K562 (cell line): ENCODE data around the gene LYPD4. TPM values are rescaled to one million over a fixed set of nuclear protein-coding genes. Genes with fewer than 3 reads are reported as not detected.

Experiments used
- CBFA2T3 ChIP-seq: fragments of 450-650 bp; IDR thresholded peaks from 2 replicates; pipeline ENCODE4 v1.6.1; 2017
- CHD4 ChIP-seq: fragments of 200-600 bp; sonication (generic); IDR thresholded peaks from 3 replicates; pipeline ENCODE4 v1.6.1; 2012; ENCODE audit warnings: low read depth, mild to moderate bottlenecking, mixed read lengths, low read length, inconsistent platforms; ENCODE audit not compliant: insufficient read depth, insufficient replicate concordance, poor library complexity, severe bottlenecking
- ERF ChIP-seq: fragments of 450-650 bp; formaldehyde crosslinking; IDR thresholded peaks from 2 replicates; pipeline ENCODE4 v1.4.0; 2020; ENCODE audit warnings: mild to moderate bottlenecking, mixed read lengths
- GABPA ChIP-seq: fragments of 200-800 bp; sonication (Bioruptor generic); conservative IDR thresholded peaks from 2 replicates; pipeline ENCODE4 v1.6.1; 2016; ENCODE audit warnings: low read depth, missing genetic modification characterization, missing compliant biosample characterization
- HDAC1 ChIP-seq, 2 experiments: fragments of 450-650 bp; IDR thresholded peaks; 2 replicates each; pipeline ENCODE4 v1.6.1; 2016 to 2017; ENCODE audit warnings: inconsistent platforms in 1 of 2, mild to moderate bottlenecking in 1 of 2, moderate library complexity in 1 of 2
- HMG20A ChIP-seq: fragments of 450-650 bp; formaldehyde crosslinking; conservative IDR thresholded peaks from 2 replicates; pipeline ENCODE4 v1.4.0; 2020; ENCODE audit warnings: mild to moderate bottlenecking, mixed read lengths
- NFRKB ChIP-seq: fragments of 450-650 bp; IDR thresholded peaks from 2 replicates; pipeline ENCODE4 v1.6.1; 2016; ENCODE audit warnings: low read depth
- NONO ChIP-seq, 2 experiments: fragments of 200-400 bp in 1 of 2; fragments of 450-650 bp in 1 of 2; formaldehyde crosslinking in 1 of 2; IDR thresholded peaks; 2 replicates each; pipeline ENCODE4 v1.6.1; 2017; ENCODE audit warnings: low read depth in 2 of 2, mild to moderate bottlenecking in 2 of 2, moderate library complexity in 2 of 2, low read length in 1 of 2
- NR3C1 ChIP-seq: sonication (generic); formaldehyde crosslinking; IDR thresholded peaks from 2 replicates; pipeline ENCODE4 v1.8.1; 2022; ENCODE audit warnings: missing genetic modification reagents
- NUFIP1 ChIP-seq: fragments of 450-650 bp; IDR thresholded peaks from 2 replicates; pipeline ENCODE4 v1.6.1; 2018; ENCODE audit not compliant: partially characterized antibody
- RB1 ChIP-seq: fragments of 450-650 bp; IDR thresholded peaks from 2 replicates; pipeline ENCODE4 v1.6.1; 2017; ENCODE audit warnings: low read depth, mild to moderate bottlenecking
- RBM17 ChIP-seq: fragments of 200-400 bp; formaldehyde crosslinking; IDR thresholded peaks from 2 replicates; pipeline ENCODE4 v1.6.1; 2017; ENCODE audit warnings: low read depth, mild to moderate bottlenecking, low read length, borderline replicate concordance
- SIRT6 ChIP-seq: IDR thresholded peaks from one replicate; pipeline ENCODE4 v1.6.1; 2012; ENCODE audit warnings: low read depth, mild to moderate bottlenecking, control low read depth, inconsistent platforms, low read length, moderate library complexity
- SRF ChIP-seq, 2 experiments: fragments of 250-450, 450-650 bp in 1 of 2; sonication (Bioruptor Pico) in 1 of 2; sonication (generic) in 1 of 2; formaldehyde crosslinking; IDR thresholded peaks; 2 replicates each; pipeline versions ENCODE4 v1.5.0 to v1.5.1; 2020 to 2022; ENCODE audit warnings: mild to moderate bottlenecking in 1 of 2, missing genetic modification reagents in 1 of 2
- TARDBP ChIP-seq: fragments of 450-650 bp; IDR thresholded peaks from 2 replicates; pipeline ENCODE4 v1.6.1; 2016
- TEAD4 ChIP-seq, 2 experiments: sonication (generic) in 1 of 2; formaldehyde crosslinking in 1 of 2; IDR thresholded peaks; 2 replicates each; pipeline versions ENCODE4 v1.6.1 to v1.8.0; 2012 to 2022; ENCODE audit warnings: borderline replicate concordance in 1 of 2, inconsistent platforms in 1 of 2, low read length in 1 of 2, mild to moderate bottlenecking in 1 of 2, missing genetic modification reagents in 1 of 2
- ZBTB7A ChIP-seq: IDR thresholded peaks from 2 replicates; pipeline ENCODE4 v1.6.1; 2011; ENCODE audit warnings: low read depth, mild to moderate bottlenecking, low read length, moderate library complexity, borderline replicate concordance; ENCODE audit not compliant: control insufficient read depth
- ZFP1 ChIP-seq: fragments of 450-650 bp; formaldehyde crosslinking; IDR thresholded peaks from 2 replicates; pipeline ENCODE4 v1.4.0; 2020; ENCODE audit warnings: mild to moderate bottlenecking, mixed read lengths
- ZNF282 ChIP-seq: sonication (generic); formaldehyde crosslinking; IDR thresholded peaks from 2 replicates; pipeline ENCODE4 v1.8.1; 2023; ENCODE audit warnings: missing genetic modification reagents
- ZNF444 ChIP-seq: fragments of 250-450 bp; sonication (Bioruptor Pico); IDR thresholded peaks from 2 replicates; pipeline ENCODE4 v1.4.0; 2020; ENCODE audit warnings: mild to moderate bottlenecking, moderate library complexity
- ZNF780A ChIP-seq: fragments of 250-450 bp; sonication (Bioruptor Pico); IDR thresholded peaks from 2 replicates; pipeline ENCODE4 v1.5.0; 2021; ENCODE audit warnings: mild to moderate bottlenecking
- polyA plus RNA-seq, 8 experiments: library from polyadenylated mRNA; depleted of rRNA in 4 of 8; stranded (reverse) in 5 of 8; unstranded in 3 of 8; fragments of >200 nt; fragmentation: Nextera tagmentation in 2 of 8; fragmentation: Illumina TruSeq in 1 of 8; extraction: Ambion mirVana in 2 of 8; extraction: Trizol in 1 of 8; gene quantifications; 2 replicates each; pipeline versions ENCODE4 v1.2.1 to v1.2.3, GENCODE V29; 2011 to 2014; ENCODE audit warnings: inconsistent platforms in 1 of 8, missing spikeins in 1 of 8
- total RNA-seq, 7 experiments: library from RNA; depleted of rRNA in 6 of 7; stranded (reverse); fragments of >200 nt in 6 of 7; fragmentation: Illumina TruSeq in 2 of 7; extraction: Trizol in 2 of 7; gene quantifications; 2 replicates each; pipeline versions ENCODE4 v1.2.1 to v1.2.3, GENCODE V29; 2011 to 2021; ENCODE audit warnings: low replicate concordance in 1 of 7
- TF ChIP-seq, protein P1 (sequence below), 2 experiments: fragments of 450-650 bp in 1 of 2; sonication (generic) in 1 of 2; formaldehyde crosslinking in 1 of 2; IDR thresholded peaks in 1 of 2; conservative IDR thresholded peaks in 1 of 2; 2 replicates each; pipeline versions ENCODE4 v1.6.1 to v1.8.1; 2016 to 2023; ENCODE audit warnings: mild to moderate bottlenecking in 2 of 2, moderate library complexity in 2 of 2, inconsistent platforms in 1 of 2, missing genetic modification reagents in 1 of 2
- TF ChIP-seq, protein P2 (sequence below), 2 experiments: IDR thresholded peaks; 2 replicates each; pipeline ENCODE4 v1.6.1; 2012; ENCODE audit warnings: improper control_type of control experiment in 2 of 2, low read depth in 2 of 2, low read length in 2 of 2, borderline replicate concordance in 1 of 2

The LYPD4 gene
- total and polyA plus RNA-seq, 9 of the 15 experiments (the other 6 are each of a cell fraction or from before 2014, with no cell fraction given) = 0.11 TPM; not detected in 8

DNA sequence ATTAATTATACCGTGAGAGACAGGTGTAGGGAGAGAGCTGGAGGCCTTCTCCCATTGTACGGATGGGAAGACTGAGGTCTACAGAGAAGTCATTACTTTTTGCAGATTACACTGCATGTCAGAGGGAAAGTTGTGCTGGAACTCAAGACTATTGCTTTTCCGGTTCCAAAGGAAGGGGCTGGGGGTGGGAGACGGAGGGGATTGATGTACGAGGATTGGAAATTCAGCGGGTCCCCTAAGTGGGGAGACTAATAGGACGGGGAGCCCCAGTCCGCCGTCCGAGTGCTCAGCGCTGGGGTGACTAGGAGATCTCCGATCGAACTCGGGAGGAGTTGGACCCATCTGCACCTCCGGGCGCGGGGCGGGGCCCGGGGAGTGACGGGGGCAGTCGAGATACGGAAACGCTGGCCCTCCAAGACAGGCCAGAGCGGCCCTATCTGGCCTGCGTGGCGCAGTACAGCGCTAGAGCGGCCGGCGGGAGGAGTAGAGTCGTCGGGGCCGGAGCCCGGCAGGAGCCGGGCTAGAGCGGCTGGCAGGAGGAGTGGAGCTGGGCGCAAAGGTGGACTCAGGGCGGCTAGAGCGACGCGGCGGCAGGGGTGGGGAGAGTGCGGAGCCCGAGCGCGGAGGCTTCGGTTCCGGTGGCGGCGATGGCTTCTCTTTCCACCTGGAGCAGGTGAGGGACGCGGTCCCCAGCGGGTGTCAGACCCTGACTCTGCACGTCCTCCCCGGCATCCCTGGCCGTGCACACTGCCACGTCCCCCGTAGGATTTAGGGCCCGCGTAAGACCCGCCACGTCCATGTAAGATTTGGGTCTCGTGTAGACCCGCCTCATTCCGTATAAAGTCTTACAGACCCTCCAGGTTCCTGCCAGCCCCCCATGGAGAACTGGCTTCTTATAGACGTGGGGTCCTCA, 39.6 kb upstream of the LYPD4 start (continued):
- TF ChIP-seq, protein P1, sequence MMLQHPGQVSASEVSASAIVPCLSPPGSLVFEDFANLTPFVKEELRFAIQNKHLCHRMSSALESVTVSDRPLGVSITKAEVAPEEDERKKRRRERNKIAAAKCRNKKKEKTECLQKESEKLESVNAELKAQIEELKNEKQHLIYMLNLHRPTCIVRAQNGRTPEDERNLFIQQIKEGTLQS (IDR thresholded peaks at IDR 0.05) = peak; percentile 20; the same call in 1 of the 2 replicates
- TF ChIP-seq, protein P1 (CRISPR knock-in tag; conservative IDR thresholded peaks at IDR 0.05) = 0 out of 2 replicates have a peak, but pooled peaks have one; percentile 50
- TF ChIP-seq HDAC1 (IDR thresholded peaks at IDR 0.05) (peak; percentile 80 to 81; a peak in 3 of 4 replicates), SRF (CRISPR knock-in tag; IDR thresholded peaks at IDR 0.05) (peak in 1 of 2 experiments; percentile 40; a peak in 1 of 4 replicates), ERF (CRISPR knock-in tag) (peak; percentile 69), NONO (IDR thresholded peaks at IDR 0.05; ENCODE audit: low read depth in 2 of 2, low read length in 1 of 2) (peak in 1 of 2 experiments; percentile 75; a peak in 1 of 4 replicates), ZNF444 (CRISPR knock-in tag) (no peak), CHD4 (peak; percentile 100), GABPA (peak; percentile 84), NFRKB (no peak), TEAD4 (IDR thresholded peaks at IDR 0.05; ENCODE audit: low read length) (no peak; the same call in 1 of the 2 replicates), TEAD4 (CRISPR knock-in tag; IDR thresholded peaks at IDR 0.05; ENCODE audit: borderline replicate concordance) (no peak), CBFA2T3 (no peak; the same call in 1 of the 2 replicates), ZBTB7A (no peak; the same call in 1 of the 2 replicates), NUFIP1 (peak; percentile 86), NR3C1 (CRISPR knock-in tag) (no peak), ZFP1 (CRISPR knock-in tag) (no peak), RBM17 (no peak), HMG20A (CRISPR knock-in tag) (no peak), RB1 (peak; percentile 96), SIRT6 (no peak), ZNF282 (no peak), TARDBP (no peak), ZNF780A (CRISPR knock-in tag) (no peak)
- TF ChIP-seq, protein P2, sequence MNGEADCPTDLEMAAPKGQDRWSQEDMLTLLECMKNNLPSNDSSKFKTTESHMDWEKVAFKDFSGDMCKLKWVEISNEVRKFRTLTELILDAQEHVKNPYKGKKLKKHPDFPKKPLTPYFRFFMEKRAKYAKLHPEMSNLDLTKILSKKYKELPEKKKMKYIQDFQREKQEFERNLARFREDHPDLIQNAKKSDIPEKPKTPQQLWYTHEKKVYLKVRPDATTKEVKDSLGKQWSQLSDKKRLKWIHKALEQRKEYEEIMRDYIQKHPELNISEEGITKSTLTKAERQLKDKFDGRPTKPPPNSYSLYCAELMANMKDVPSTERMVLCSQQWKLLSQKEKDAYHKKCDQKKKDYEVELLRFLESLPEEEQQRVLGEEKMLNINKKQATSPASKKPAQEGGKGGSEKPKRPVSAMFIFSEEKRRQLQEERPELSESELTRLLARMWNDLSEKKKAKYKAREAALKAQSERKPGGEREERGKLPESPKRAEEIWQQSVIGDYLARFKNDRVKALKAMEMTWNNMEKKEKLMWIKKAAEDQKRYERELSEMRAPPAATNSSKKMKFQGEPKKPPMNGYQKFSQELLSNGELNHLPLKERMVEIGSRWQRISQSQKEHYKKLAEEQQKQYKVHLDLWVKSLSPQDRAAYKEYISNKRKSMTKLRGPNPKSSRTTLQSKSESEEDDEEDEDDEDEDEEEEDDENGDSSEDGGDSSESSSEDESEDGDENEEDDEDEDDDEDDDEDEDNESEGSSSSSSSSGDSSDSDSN (IDR thresholded peaks at IDR 0.05; ENCODE audit: borderline replicate concordance in 1 of 2, low read depth in 2 of 2, low read length in 2 of 2) = no peak
